Stimulated activated naive CD8-positive, alpha-beta T cell treated with anti-CD3 and anti-CD28 coated beads, Interleukin-15, Interleukin-2, amounts not matched to agents 100 U/mL and 50 U/mL, for 24 hours (primary cell): Measurements from ENCODE around the gene ARHGAP15.

Source experiments
- ATAC-seq: fragments of 150-1000 bp; cut with Tn5 transposase; one replicate; pipeline ENCODE4 v1.10.0; 2021
- DNase-seq: peaks from one replicate; pipeline ENCODE4 v3.0.0; 2021

Gene ARHGAP15

GRCh38 chr2:143169105-143169504, 39.9 kb downstream of the ARHGAP15 start:
- DNase-seq, result no peak
- ATAC-seq, result no peak

GRCh38 chr2:143171817-143172216, 42.6 kb downstream of the ARHGAP15 start:
- ATAC-seq (no peak), DNase-seq (no peak)

DNA sequence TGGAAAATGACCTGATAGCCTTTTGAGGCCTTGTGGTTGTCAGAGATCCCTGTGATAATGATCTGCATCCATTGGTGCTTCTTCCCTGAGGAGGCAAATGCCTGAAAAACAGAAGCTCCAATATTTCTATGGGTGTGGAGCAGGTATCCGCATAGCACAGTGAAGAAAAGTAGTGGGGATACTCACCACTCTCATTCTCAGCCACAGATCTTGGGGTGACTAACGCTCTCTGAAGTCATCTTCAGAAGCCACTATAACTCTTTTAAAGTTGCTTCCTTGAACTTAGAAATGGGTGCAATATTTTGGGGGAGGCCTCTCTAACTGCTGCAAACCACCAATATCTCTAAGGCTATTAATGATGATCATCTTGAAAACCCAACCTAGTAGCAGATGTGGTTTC, 46.2 kb downstream of the ARHGAP15 start:
- DNase-seq, result no peak
- ATAC-seq, result peak; percentile 93

DNA sequence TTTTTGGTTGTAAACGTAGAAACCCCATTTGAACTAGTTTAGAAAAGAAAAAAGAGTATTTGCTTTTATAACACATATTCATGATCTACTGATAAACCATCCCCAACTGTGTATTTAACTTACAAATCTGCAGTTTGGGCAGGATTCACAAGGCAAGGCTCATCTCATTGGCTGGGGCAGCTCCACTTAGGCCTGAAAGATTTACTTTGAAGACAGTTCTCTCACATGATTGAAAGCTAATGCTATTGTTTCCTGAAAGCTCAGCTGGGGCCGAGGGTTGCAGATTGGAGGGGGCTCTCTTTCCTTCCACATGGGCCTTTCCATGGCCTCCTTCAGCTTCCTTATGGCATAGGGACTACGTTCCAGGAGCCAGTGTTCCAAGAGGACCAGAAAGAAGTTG, 47.4 kb downstream of the ARHGAP15 start:
- DNase-seq (no peak), ATAC-seq (no peak)

- peak; percentile 39 for ATAC-seq
These were observed 48.0 kb downstream of the ARHGAP15 start for GRCh38 chr2:143177096-143177786.

DNA sequence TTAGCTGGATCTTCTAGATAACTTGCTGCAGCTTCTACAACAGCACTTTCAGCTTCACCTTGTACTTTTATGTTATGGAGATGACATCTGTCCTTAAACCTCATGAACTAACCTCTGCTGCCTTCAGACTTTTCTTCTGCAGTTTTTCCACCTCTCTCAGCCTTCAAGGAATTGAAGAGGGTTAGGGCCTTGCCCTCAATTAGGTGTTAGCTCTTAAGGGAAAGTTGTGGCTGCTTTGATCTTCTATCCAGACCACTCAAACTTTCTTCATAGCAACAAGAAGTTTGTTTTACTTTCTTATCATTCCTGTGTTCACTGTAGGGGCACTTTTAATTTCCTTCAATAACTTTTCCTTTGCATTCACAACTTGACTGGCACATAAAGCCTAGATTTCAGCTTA, 52.3 kb downstream of the ARHGAP15 start:
- ATAC-seq (no peak), DNase-seq (no peak)

More at GRCh38 chr2:143177096-143177786, 48.0 kb downstream of the ARHGAP15 start:
- DNase-seq, result no peak

DNA sequence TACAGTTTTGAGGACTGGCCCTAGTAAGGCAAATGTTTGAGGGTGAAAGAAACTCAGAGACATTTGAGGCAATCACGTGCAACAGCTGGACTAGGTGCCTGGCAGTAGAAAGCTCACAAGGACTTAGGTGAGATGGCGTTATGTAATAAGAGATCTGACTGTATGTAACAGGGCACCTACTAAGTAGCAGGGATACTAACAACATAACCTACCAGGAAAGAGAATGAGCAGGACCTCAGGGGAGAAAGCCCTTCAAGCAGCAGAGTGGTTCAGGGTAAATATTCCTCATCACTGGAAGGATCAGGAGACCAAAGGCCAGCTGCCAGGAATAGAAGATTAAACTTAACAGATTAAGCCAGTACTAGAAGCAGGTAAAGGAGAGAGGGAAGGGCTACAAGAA, 53.4 kb downstream of the ARHGAP15 start:
- DNase-seq, result no peak
- ATAC-seq, result no peak

DNA sequence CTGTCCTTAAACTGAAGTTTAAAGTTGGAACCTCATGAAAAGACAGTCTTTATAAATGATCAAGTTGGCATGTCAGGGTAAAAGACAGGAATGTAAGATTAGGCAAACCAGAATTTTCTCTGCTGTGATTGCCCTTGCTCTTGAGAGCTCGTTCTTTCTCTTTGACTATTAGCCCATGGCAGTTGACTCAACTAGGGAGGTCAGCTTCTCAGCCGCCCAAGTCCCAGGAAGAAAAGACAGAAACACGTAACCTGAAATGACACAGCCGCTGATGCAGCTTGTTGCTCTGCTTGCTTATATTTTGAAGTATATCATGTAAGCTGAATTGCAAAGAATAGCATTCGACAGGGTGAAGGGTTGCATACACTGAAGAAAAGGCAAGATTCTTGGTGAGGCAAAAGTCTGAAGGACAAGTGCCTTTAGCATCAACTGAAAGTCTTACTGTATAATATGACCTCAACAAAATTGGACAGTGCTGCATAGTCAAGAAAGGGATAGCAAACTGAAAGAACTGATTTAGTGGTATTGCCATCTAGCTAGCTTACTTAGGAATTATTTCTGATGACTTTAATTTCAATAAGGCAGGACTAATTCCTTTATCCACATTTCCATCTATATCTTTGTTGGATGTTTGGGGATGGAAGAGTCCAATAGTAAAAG, 54.7 kb downstream of the ARHGAP15 start:
- no peak for DNase-seq
- no peak for ATAC-seq

DNA sequence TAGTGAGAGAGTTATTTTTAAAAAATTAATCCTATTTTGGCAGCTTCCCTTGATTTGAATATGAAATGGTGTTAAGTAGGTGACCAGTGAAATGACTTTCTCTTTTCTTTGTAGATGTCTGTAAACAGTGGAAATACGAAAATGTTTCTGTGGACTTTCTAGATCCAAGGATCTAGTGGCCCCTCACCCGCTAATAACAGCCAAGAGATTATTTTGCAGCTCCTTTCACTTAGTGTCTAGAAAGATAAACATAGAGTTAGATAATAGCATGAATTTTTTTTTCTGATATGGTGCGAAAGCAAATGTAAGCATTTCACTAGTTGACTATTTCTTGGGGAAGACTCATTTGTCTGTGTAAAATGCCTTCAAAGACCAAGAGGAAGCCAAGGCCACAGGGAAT, 57.7 kb downstream of the ARHGAP15 start:
- no peak for ATAC-seq

GRCh38 chr2:143190431-143190830, 61.2 kb downstream of the ARHGAP15 start:
- ATAC-seq, result no peak
- DNase-seq, result no peak

More for the DNA sequence above, 57.7 kb downstream of the ARHGAP15 start:
- no peak for DNase-seq

- no peak for DNase-seq
- no peak for ATAC-seq
These were observed 62.9 kb downstream of the ARHGAP15 start for GRCh38 chr2:143192106-143192505.

- DNase-seq (no peak), ATAC-seq (no peak)
These were observed 63.5 kb downstream of the ARHGAP15 start for GRCh38 chr2:143192716-143193115.

DNA sequence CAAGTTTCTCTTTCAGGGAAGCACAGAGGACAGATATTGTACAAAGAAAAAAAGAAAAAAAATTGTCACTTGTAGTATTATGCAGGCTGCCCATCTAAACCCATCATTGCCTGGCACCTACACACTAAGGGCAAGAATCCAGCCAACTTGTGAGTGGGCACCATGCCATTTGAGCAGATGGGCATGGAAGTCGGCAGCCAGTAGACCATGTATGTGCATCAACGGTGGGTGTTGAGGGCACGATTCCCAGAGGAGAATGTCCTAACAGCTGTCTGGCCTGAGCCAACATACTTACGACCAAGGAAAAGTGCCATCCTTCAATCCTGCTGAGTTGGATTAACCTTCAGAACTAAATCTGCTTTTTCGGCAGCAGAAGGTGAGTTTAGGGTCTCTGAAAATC, 63.9 kb downstream of the ARHGAP15 start:
- DNase-seq, result no peak
- ATAC-seq, result no peak

DNA sequence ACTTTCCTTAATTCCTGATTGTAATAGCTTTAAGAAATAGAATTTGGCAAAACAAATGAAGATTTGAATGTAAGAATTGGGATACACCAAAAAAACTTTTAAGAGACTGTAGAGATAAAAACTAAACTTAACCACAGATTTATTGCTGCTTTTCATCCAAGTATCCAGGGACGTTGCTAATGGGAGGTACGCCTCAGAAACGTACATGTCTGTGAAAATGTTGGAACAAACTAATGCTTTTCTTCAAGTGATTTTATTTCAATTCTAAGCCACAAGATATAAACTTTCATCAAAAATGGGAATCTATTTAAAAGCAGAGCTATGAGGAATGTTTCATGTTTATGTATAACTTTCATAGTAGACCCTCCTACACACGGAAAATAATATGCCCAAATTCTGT, 66.3 kb downstream of the ARHGAP15 start:
- ATAC-seq (no peak), DNase-seq (no peak)

- ATAC-seq (no peak), DNase-seq (no peak)
These were observed 74.8 kb downstream of the ARHGAP15 start for GRCh38 chr2:143204062-143204461.

- ATAC-seq (peak; percentile 80), DNase-seq (no peak)
These were observed 76.0 kb downstream of the ARHGAP15 start for GRCh38 chr2:143205106-143205764.

- DNase-seq, result no peak
- ATAC-seq, result no peak
These were observed 80.6 kb downstream of the ARHGAP15 start for GRCh38 chr2:143209570-143210445.

DNA sequence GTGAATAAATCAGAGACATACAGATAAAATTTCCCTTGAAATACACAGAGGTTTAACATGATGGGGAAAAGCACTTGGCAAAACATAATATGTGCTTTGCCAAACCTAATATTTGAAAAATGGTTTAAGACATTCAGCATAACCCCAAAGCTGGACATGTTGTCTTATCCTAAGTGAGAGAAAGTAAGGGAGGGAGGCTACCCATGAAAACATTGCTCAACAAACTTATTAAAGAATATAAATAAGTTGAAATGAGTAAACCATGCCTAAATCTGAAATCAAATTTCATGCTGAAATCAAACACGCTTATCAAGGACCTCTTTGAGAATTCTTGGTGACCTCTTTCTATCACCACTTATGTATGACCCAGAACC, 81.2 kb downstream of the ARHGAP15 start:
- DNase-seq (no peak), ATAC-seq (no peak)

GRCh38 chr2:143217512-143218115, 88.4 kb downstream of the ARHGAP15 start:
- DNase-seq (no peak), ATAC-seq (no peak)

- no peak for DNase-seq
- ATAC-seq, result no peak
These were observed 89.4 kb downstream of the ARHGAP15 start for GRCh38 chr2:143218621-143219020.

DNA sequence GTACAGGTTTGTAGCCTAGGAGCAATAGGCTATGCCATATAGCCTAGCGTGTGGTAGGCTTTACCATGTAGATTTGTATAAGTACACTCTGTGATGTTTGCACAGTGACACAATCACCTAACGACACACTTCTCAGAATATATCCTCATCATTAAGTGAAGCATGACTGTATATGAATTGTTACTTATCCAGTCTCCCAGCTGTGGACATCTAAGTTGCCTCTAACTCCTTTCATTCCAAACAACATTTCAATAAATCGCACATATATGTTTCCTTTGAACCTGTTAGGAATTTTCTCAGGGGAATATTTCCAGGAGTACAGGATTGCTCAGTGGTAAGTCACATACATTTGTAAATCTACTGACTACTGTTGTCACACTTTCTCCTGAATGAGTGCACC, 90.0 kb downstream of the ARHGAP15 start:
- DNase-seq, result no peak
- ATAC-seq, result no peak

DNA sequence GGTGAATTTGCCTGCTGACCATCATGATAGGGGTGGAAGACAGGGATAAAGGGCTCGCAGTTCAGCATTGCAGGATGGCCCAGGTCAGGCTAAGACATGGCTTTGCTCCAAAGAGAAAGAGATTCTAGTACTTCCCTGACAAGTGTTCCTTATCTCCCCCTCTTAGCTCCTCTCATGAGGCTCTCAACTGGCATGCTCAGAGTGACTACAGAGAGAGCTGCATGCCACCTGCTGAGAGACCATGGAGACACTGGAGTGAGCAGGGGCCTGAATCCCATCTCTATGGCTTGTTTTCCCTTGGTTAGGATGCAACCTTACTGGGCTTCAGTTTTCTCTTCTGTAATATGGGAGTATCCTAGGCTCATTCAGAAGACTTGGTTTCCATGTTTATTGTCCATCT, 94.3 kb downstream of the ARHGAP15 start:
- ATAC-seq, result no peak
- no peak for DNase-seq
